GM19328 (cell line): Measurements from ENCODE around the gene ADAM10.

Experiments
- ATAC-seq: cut with Tn5 transposase; IDR thresholded peaks from one replicate; pipeline ENCODE4 v1.9.1; 2021; ENCODE audit warnings: mild to moderate bottlenecking, moderate library complexity; ENCODE audit not compliant: unreplicated experiment

The ADAM10 gene

GRCh38 chr15:58556028-58556361, 193.5 kb downstream of the ADAM10 start:
- ATAC-seq = no peak

- no peak for ATAC-seq
These were observed 194.1 kb downstream of the ADAM10 start for GRCh38 chr15:58555162-58556027.

- ATAC-seq = no peak
These were observed 194.7 kb downstream of the ADAM10 start for GRCh38 chr15:58554758-58555157.

GRCh38 chr15:58553365-58553918, 196.1 kb downstream of the ADAM10 start:
- ATAC-seq = no peak

- ATAC-seq = no peak
These were observed 196.8 kb downstream of the ADAM10 start for GRCh38 chr15:58552505-58553364.

- no peak for ATAC-seq
These were observed 197.6 kb downstream of the ADAM10 start for GRCh38 chr15:58551764-58552504.

GRCh38 chr15:58551084-58551763, 198.3 kb downstream of the ADAM10 start:
- no peak for ATAC-seq

- no peak for ATAC-seq
These were observed 199.8 kb downstream of the ADAM10 start for GRCh38 chr15:58549785-58550074.

- ATAC-seq = no peak
These were observed 200.3 kb downstream of the ADAM10 start for GRCh38 chr15:58549013-58549784.

GRCh38 chr15:58548308-58549012, 201.0 kb downstream of the ADAM10 start:
- ATAC-seq = no peak

- ATAC-seq = no peak
These were observed 201.7 kb downstream of the ADAM10 start for GRCh38 chr15:58547628-58548307.

- ATAC-seq = no peak
These were observed 202.6 kb downstream of the ADAM10 start for GRCh38 chr15:58546635-58547627.

- no peak for ATAC-seq
These were observed 203.4 kb downstream of the ADAM10 start for GRCh38 chr15:58546066-58546591.

GRCh38 chr15:58545307-58546065, 204.0 kb downstream of the ADAM10 start:
- no peak for ATAC-seq

- no peak for ATAC-seq
These were observed 204.8 kb downstream of the ADAM10 start for GRCh38 chr15:58544756-58545155.

GRCh38 chr15:58543664-58544335, 205.7 kb downstream of the ADAM10 start:
- no peak for ATAC-seq
